Measurements from ENCODE around the gene NR4A3. TPM values are rescaled to one million over a fixed set of nuclear protein-coding genes. Genes with fewer than 3 reads are reported as not detected.

Gene NR4A3
- total RNA-seq, 1 experiment from 2014 or later: 0.24 TPM

DNA sequence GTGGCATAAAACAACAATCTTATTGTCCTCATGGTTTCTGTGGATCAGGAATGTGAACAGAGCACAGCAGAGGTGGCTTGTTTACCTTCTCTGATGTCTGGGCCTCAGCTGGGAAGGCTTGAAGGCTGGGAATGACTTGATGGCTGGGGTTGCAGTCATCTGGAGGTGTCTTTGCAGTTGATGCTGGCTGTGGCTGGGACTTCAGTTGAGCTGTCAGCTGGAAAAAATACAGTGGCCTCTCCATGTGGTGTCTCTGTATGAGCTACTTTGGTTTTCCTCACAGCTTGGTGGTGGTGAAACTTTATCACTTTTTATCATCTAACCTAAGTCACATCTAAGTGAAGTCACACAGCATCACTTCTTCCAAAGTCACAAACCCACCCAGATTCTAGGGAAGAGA is 60.1 kb downstream of the NR4A3 start:
- H3K23ac ChIP-seq (ENCODE audit: insufficient read length, low read depth, low read length): no peak overlapping the region
- no peak overlapping the region for H3K4me3 Mint-ChIP-seq
- H2BK120ac ChIP-seq (ENCODE audit: low read depth, low read length, poor library complexity, severe bottlenecking): no peak overlapping the region
- H2BK15ac ChIP-seq (ENCODE audit: low read depth, low read length): no peak overlapping the region
- TF ChIP-seq, protein P1, sequence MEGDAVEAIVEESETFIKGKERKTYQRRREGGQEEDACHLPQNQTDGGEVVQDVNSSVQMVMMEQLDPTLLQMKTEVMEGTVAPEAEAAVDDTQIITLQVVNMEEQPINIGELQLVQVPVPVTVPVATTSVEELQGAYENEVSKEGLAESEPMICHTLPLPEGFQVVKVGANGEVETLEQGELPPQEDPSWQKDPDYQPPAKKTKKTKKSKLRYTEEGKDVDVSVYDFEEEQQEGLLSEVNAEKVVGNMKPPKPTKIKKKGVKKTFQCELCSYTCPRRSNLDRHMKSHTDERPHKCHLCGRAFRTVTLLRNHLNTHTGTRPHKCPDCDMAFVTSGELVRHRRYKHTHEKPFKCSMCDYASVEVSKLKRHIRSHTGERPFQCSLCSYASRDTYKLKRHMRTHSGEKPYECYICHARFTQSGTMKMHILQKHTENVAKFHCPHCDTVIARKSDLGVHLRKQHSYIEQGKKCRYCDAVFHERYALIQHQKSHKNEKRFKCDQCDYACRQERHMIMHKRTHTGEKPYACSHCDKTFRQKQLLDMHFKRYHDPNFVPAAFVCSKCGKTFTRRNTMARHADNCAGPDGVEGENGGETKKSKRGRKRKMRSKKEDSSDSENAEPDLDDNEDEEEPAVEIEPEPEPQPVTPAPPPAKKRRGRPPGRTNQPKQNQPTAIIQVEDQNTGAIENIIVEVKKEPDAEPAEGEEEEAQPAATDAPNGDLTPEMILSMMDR (conservative IDR thresholded peaks at IDR 0.05): no peak
- no peaks in the 10 kb centered on the region for H3K36me3 Mint-ChIP-seq (ENCODE audit: insufficient read depth in 1 of 3, low read depth in 3 of 3)
- no peak overlapping the region for H4K91ac ChIP-seq (ENCODE audit: insufficient read length, low read depth, low read length)
- H3T11ph ChIP-seq (ENCODE audit: low read length): no peak overlapping the region
- H2AK5ac ChIP-seq (ENCODE audit: insufficient read length, low read length): no peak overlapping the region
- no peak overlapping the region for H2BK20ac ChIP-seq (ENCODE audit: low read depth, low read length, poor library complexity, severe bottlenecking)
- DNase-seq: no peak
- H3K56ac ChIP-seq (ENCODE audit: insufficient read length, low read depth, low read length): no peak overlapping the region
- no peak overlapping the region for H3K9ac ChIP-seq (ENCODE audit: extremely low read depth, insufficient read length, low read length)
- no peaks in the 10 kb centered on the region for H3K79me1 ChIP-seq (ENCODE audit: insufficient read depth, low read depth, low read length, poor library complexity, severe bottlenecking)
- H2AFZ ChIP-seq (ENCODE audit: low read length): no peak overlapping the region
- no peaks in the 10 kb centered on the region for H3K27me3 ChIP-seq (ENCODE audit: insufficient read depth, low read length)
- no peak overlapping the region for H4K8ac ChIP-seq (replicated peaks; ENCODE audit: insufficient read length, low read depth, low read length)
- no peak overlapping the region for H3K14ac ChIP-seq (ENCODE audit: insufficient read depth, low read length)
- H3K9me3 Mint-ChIP-seq: peaks cover 0 to 2% of the 10 kb centered on the region in 2 experiments; a peak in 2 of 5 replicates
- H3K4ac ChIP-seq (ENCODE audit: low read depth, low read length): no peak overlapping the region
- no peaks in the 10 kb centered on the region for H3K4me1 Mint-ChIP-seq
- no peaks in the 10 kb centered on the region for H3K23me2 ChIP-seq (ENCODE audit: insufficient read length, low read depth, low read length, poor library complexity, severe bottlenecking)
- H4K5ac ChIP-seq (ENCODE audit: insufficient read length, low read depth, low read length): no peak overlapping the region
- no peaks in the 10 kb centered on the region for H3K79me2 ChIP-seq (ENCODE audit: insufficient read depth, low read length)
- no peak overlapping the region for H3K27ac Mint-ChIP-seq
- no peaks in the 10 kb centered on the region for H3K4me1 ChIP-seq (ENCODE audit: insufficient read depth, low read length)
- H2BK12ac ChIP-seq (ENCODE audit: insufficient read length, low read depth, low read length): no peak overlapping the region
- no peak overlapping the region for H3K18ac ChIP-seq (ENCODE audit: insufficient read length, low read depth, low read length)
- no peak overlapping the region for H2BK5ac ChIP-seq (ENCODE audit: insufficient read length, low read length)
- H3K4me2 ChIP-seq (ENCODE audit: insufficient read depth, insufficient read length, low read length): no peak overlapping the region
- no peaks in the 10 kb centered on the region for H3K27me3 Mint-ChIP-seq (ENCODE audit: low read depth)
- H4K20me1 ChIP-seq (ENCODE audit: control insufficient read depth, insufficient read depth, insufficient read length): no peaks in the 10 kb centered on the region
- H3K27ac ChIP-seq (ENCODE audit: insufficient read length, low read depth, low read length): no peak overlapping the region
- H3K9me3 ChIP-seq (ENCODE audit: control insufficient read depth, low read depth, low read length): no peaks in the 10 kb centered on the region

Data from H9 (cell line).